Measurements from ENCODE around the gene RND1.
A peak's percentile ranks its signal among the peaks of the same experiment; 100 is the strongest.
"Not testable (repeated sequence)": the region's sequence is repeated elsewhere in the genome, so short reads cannot be mapped to it uniquely, and the experiment has no call there.

RND1 gene

GRCh38 chr12:48866052-48866711, 512 bp upstream of the RND1 start:
- DNase-seq, result no peak

- no peak for DNase-seq
Measured at GRCh38 chr12:48863291-48863690, 2.4 kb downstream of the RND1 start.

DNA sequence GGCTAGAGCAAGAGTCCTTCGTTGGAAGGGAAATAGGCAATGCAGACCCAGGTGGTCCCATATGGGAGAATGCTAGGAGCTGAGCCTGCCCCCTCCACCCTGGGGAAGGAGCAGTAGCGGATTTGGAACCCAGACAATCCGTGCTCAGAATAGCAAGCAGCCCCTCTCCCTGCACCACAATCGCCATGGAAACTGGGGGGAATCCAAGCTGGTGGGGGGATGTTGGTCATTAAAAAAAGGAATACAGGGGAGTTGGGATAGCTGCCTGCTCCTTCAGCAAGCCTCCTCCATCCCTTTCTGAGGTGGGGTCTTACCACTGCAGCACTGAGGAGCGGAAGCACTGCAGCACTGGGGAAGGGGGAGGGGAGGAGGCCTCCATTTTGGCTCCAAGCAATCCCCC, 2.9 kb downstream of the RND1 start:
- DNase-seq, result no peak

- DNase-seq, result no peak
Measured at GRCh38 chr12:48861111-48861510, 4.6 kb downstream of the RND1 start.

DNA sequence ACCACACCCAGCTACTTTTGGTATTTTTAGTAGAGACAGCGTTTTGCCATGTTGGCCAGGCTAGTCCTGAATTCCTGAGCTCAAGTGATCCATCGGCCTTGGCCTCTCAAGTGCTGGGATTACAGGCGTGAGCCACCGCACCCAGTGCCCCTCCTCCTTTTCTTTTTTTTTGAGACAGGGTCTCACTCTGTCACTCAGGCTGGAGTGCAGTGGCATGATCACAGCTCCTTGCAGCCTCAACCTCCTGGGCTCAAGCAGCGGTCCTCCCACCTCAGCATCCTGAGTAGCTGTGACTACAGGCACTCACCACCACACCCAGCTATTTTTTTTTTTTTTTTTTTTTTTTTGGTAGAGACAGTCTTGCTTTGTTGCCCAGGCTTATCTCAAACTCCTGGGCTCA, 5.4 kb downstream of the RND1 start:
- DNase-seq, result not testable (repeated sequence)

DNA sequence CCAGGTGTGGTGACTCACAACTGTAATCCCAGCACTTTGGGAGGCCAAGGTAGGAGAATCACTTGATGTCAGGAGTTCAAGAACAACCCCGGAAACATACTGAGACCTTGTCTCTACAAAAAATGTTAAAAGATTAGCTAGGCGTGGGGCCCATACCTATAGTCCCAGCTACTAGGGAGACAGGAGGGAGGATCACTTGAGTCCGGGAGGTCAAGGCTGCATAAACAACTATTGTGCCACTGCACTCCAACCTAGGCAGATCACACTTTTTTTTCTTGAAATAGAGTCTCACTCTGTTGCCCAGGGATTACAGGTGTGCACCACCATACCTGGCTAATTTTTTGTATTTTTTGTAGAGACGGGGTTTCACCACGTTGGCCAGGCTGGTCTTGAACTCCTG, 6.1 kb downstream of the RND1 start:
- no peak for DNase-seq

DNA sequence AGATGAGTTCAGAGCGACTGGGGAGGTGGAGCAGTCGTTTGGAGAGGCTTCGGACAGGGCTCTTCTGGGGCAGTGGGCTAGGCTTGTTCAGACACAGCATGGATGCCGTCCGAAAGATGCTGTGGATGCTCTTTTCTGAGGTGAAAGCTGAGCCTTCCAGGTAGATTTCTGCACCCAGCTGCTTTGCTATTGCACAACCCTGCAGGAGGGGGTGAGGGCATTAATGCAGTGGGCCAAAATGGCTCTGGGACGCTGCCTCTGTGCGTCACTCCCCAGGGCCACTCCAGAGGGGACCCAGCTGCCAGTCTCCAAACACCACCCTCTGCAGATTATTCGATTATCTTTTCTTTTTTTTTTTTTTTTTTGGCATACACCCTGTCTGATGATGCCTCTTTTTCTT, 7.6 kb downstream of the RND1 start:
- no peak for DNase-seq

- no peak for DNase-seq
Measured at GRCh38 chr12:48857278-48857994, 8.2 kb downstream of the RND1 start.

- no peak for DNase-seq
Measured at GRCh38 chr12:48856379-48856778, 9.3 kb downstream of the RND1 start.

- not testable (repeated sequence) for DNase-seq
Measured at GRCh38 chr12:48854932-48855331, 10.7 kb downstream of the RND1 start.

GRCh38 chr12:48854488-48854887, 11.2 kb downstream of the RND1 start:
- no peak for DNase-seq

- peak; percentile 85 for DNase-seq
Measured at GRCh38 chr12:48852734-48853688, 12.7 kb downstream of the RND1 start.

GRCh38 chr12:48851883-48852733, 13.6 kb downstream of the RND1 start, which contains the start of gene DDX23:
TSS of gene DDX23 (minus strand) at chr12:48852163. CDS start at chr12:48845782, 6,381 bp downstream.
- peak; percentile 98 for DNase-seq

DNA sequence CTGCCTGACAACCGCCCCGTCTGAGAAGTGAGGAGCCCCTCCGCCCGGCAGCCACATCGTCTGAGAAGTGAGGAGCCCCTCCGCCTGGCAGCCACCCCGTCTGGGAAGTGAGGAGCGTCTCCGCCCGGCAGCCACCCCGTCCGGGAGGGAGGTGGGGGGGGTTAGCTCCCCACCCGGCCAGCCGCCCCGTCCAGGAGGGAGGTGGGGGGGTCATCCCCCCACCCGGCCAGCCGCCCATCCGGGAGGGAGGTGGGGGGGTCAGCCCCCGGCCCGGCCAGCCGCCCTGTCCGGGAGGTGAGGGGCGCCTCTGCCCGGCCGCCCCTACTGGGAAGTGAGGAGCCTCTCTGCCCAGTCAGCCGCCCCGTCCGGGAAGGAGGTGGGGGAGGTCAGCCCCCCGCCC, 23.6 kb downstream of the RND1 start:
- not testable (repeated sequence) for DNase-seq

- DNase-seq, result no peak
Measured at GRCh38 chr12:48838048-48838447, 27.6 kb downstream of the RND1 start.

GRCh38 chr12:48832321-48833060, 33.2 kb downstream of the RND1 start:
- DNase-seq, result no peak

DNA sequence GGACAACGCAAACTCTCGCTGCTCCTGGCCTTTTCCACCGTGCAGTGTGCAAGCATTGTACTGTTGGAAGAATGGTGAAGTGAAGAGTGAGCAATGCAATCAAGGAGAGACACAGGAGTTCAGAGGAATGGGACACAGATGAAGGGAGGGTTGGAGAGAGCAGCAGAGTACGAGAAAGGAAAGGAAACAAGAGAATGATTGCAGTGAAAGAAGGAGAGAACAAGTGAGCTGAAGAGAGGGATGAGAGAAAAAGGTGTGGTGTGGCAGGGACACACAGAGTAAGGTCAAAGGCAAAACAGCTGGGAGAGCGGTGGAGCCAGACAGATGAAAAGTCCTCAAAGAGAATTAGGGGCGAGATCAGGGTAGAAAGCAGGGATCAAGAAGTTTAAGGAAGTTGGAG, 34.4 kb downstream of the RND1 start:
- DNase-seq, result no peak

DNA sequence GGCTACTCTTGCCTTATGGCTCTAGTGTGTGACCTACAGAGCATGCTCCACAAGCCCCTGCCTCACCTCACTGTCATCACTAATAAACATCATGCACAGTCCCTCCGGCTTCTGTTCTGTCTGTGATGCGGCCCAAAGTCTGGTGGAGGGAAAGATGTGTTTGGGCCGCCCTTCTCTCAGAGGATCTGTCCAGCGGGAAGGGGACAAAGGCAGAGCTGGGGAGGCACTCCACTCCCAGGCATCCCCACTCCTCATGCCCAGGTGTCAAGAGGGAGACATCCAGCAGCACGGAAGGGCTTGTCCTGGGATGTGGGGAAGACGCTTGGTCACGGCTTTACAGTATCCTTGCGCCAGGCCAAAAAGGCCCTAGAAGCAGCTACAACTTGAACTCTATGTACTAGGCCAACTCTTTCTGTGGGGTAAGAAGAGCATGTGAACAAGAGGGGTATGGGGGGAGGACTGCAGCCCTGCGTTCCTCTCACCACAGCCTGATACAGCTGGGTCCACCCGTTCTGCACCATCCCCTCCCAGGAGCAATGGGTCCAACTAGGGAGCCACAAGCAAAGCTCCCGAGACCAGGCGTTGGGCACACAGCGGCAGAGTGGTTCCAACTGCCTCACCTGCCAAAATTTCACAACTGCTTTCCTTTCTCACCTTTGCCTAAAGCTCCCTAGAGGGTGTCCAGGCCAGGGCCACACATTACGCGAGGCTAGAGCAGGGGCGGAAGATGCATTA, 36.7 kb downstream of the RND1 start:
- no peak for DNase-seq

GRCh38 chr12:48828293-48828692, 37.4 kb downstream of the RND1 start:
- no peak for DNase-seq

DNA sequence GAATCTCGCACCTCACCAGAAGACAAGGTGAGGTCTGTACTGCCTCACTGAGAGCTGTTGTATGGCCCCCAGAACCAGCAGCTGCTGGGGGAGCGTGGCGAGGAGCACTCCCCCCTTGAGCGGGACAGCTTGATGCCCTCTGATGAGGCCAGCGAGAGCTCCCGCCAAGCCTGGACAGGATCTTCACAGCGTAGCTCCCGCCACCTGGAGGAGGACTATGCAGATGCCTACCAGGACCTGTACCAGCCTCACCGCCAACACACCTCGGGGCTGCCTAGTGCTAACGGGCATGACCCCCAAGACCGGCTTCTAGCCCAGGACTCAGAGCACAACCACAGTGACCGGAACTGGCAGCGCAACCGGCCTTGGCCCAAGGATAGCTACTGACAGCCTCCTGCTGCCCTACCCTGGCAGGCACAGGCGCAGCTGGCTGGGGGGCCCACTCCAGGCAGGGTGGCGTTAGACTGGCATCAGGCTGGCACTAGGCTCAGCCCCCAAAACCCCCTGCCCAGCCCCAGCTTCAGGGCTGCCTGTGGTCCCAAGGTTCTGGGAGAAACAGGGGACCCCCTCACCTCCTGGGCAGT, 38.1 kb downstream of the RND1 start:
- no peak for DNase-seq

DNA sequence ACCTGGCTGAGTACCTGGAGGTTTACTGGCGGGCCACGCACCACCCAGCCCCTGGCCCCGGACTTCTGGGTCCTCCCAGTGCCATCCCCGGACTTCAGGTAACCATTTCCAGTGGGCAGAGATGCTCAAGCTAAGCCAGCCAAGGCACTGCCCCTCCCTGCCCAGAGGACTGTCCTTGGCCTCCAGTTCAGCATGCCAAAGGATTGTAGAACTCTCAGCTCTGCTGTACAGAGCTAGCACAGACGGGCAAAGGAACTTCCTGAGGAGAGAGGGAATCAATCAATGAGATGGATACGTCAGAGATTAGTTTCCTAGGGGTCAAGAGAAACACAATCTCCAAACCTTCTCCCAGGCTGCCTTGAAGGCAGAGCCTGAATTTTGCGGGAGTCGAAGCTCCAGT, 38.6 kb downstream of the RND1 start:
- DNase-seq, result no peak
